ENCODE results near the gene BAZ2B.

- no peak for TF ChIP-seq HDGF (IDR thresholded peaks at IDR 0.05)
- no peak for TF ChIP-seq RFX7 (CRISPR knock-in tag; IDR thresholded peaks at IDR 0.05)
- TF ChIP-seq SIN3A (IDR thresholded peaks at IDR 0.05; ENCODE audit: borderline replicate concordance in 2 of 2, control insufficient read depth in 1 of 2, low read depth in 2 of 2, low read length in 2 of 2), result no peak
- no peak for TF ChIP-seq KAT7 (CRISPR knock-in tag; IDR thresholded peaks at IDR 0.05; ENCODE audit: borderline replicate concordance)
- no peak for TF ChIP-seq REST (IDR thresholded peaks at IDR 0.05; ENCODE audit: borderline replicate concordance)
- no peak for TF ChIP-seq REST (CRISPR knock-in tag; IDR thresholded peaks at IDR 0.05; ENCODE audit: low read depth)
- TF ChIP-seq CREB1 (IDR thresholded peaks at IDR 0.05), result no peak
- no peak for TF ChIP-seq CREB1 (CRISPR knock-in tag; IDR thresholded peaks at IDR 0.05)
- no peak for TF ChIP-seq HDAC3 (IDR thresholded peaks at IDR 0.05; ENCODE audit: borderline replicate concordance, partially characterized antibody)
Observed at GRCh38 chr2:159637988-159638501, 21.7 kb upstream of the BAZ2B start.

Data from K562 (cell line).